HL-60 (cell line): ENCODE results near the gene MYBPC1.

Source experiments
- GABPA ChIP-seq: IDR thresholded peaks from 2 replicates; pipeline ENCODE4 v1.6.1; 2012; ENCODE audit warnings: low read depth
- POLR2AphosphoS5 ChIP-seq: IDR thresholded peaks from 2 replicates; pipeline ENCODE4 v1.6.1; 2012; ENCODE audit warnings: low read depth
- REST ChIP-seq: IDR thresholded peaks from 2 replicates; pipeline ENCODE4 v1.6.1; 2012; ENCODE audit warnings: low read depth; ENCODE audit not compliant: insufficient replicate concordance
- TF ChIP-seq, protein P1 (sequence below): IDR thresholded peaks from one replicate; pipeline ENCODE4 v1.5.1; 2011; ENCODE audit warnings: low read length, control low read depth, inconsistent platforms; ENCODE audit not compliant: insufficient read depth

GRCh38 chr12:101599771-101600484 lies 5.2 kb downstream of the MYBPC1 start:
- TF ChIP-seq POLR2AphosphoS5: no peak
- TF ChIP-seq REST: no peak
- TF ChIP-seq GABPA: no peak
- TF ChIP-seq, protein P1, sequence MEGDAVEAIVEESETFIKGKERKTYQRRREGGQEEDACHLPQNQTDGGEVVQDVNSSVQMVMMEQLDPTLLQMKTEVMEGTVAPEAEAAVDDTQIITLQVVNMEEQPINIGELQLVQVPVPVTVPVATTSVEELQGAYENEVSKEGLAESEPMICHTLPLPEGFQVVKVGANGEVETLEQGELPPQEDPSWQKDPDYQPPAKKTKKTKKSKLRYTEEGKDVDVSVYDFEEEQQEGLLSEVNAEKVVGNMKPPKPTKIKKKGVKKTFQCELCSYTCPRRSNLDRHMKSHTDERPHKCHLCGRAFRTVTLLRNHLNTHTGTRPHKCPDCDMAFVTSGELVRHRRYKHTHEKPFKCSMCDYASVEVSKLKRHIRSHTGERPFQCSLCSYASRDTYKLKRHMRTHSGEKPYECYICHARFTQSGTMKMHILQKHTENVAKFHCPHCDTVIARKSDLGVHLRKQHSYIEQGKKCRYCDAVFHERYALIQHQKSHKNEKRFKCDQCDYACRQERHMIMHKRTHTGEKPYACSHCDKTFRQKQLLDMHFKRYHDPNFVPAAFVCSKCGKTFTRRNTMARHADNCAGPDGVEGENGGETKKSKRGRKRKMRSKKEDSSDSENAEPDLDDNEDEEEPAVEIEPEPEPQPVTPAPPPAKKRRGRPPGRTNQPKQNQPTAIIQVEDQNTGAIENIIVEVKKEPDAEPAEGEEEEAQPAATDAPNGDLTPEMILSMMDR: no peak
